SU-DHL-6 (cell line): Measurements from ENCODE around the gene COL27A1.

Experiments used
- CTCF ChIP-seq: fragments of 200-600 bp; sonication (generic); IDR thresholded peaks from one replicate; pipeline ENCODE4 v1.5.1; 2017; ENCODE audit warnings: antibody characterized with exemption, mild to moderate bottlenecking, low read length, moderate library complexity; ENCODE audit not compliant: insufficient read depth, poor library complexity, severe bottlenecking
- EZH2phosphoT487 ChIP-seq: fragments of 200-600 bp; sonication (generic), shearing (Covaris generic); conservative IDR thresholded peaks from 2 replicates; pipeline ENCODE4 v1.6.1; 2018; ENCODE audit warnings: mild to moderate bottlenecking, antibody characterized with exemption, low read length, moderate library complexity, mixed read lengths

GRCh38 chr9:114161513-114161912 lies 6.2 kb downstream of the COL27A1 start:
- TF ChIP-seq CTCF (no peak), EZH2phosphoT487 (no peak)
